ENCODE results near the gene CAV2. TPM values are rescaled to one million over a fixed set of nuclear protein-coding genes. Genes with fewer than 3 reads are reported as not detected.
A peak's percentile ranks its signal among the peaks of the same experiment; 100 is the strongest.

The CAV2 gene
- total RNA-seq, 1 donor from 2014 or later = 50.2 TPM

- ATAC-seq = peak; percentile 42
Observed at GRCh38 chr7:116525298-116525912, 25.9 kb downstream of the CAV2 start.

GRCh38 chr7:116525913-116526861 lies 26.6 kb downstream of the CAV2 start:
- peak; percentile 88 for ATAC-seq

- no peak for ATAC-seq
Observed at GRCh38 chr7:116526897-116527296, 27.4 kb downstream of the CAV2 start.

DNA sequence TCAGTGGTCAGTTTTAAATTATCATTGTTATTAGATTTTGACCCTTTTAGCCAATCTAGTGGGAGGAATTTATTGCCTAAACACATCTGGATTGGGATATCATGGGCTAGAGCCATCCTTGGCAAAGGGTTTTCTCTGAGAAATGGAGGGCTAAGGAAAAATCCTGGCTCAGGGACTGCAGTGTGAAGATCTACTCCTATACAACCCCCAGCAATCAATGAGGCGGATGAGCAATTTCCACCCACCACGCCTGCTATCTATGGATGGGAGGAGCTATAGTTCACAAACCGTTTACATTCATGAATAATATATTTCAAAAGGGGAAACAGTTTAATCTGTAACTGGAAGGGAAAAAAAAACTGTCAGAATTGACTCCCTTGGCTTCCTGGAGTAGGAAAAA lies 28.0 kb downstream of the CAV2 start:
- ATAC-seq = no peak

GRCh38 chr7:116528008-116528789 lies 28.7 kb downstream of the CAV2 start:
- no peak for ATAC-seq

GRCh38 chr7:116529250-116529649 lies 29.7 kb downstream of the CAV2 start:
- ATAC-seq = no peak

- no peak for ATAC-seq
Observed at GRCh38 chr7:116530107-116530820, 30.7 kb downstream of the CAV2 start.

DNA sequence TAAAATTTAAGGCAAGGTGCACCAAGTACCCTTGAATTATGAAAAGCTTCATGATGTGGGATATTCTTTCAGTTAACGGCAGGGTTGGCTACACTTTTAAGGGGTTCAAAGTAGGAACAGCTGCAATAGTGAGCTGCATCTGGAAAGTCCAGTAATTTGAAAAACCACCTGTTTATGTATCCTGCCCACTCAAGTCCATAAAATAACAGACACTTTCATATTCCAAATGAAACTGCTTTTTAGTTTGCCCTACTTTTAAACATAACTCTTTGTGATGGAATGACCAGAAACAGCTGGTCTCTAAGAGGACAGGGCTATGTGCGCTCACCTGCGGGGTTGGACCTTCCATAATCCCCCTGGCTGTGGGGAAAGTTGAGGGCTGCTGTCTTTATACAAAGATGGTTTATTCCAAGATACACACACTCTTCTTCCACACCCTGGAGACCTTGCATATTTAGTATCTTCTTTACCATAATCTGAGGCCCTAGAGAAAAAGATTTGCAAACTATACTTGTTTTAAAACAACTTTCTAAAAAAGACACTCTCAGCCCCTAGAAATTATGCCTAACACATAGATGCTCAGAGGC lies 32.7 kb downstream of the CAV2 start:
- ATAC-seq = no peak

DNA sequence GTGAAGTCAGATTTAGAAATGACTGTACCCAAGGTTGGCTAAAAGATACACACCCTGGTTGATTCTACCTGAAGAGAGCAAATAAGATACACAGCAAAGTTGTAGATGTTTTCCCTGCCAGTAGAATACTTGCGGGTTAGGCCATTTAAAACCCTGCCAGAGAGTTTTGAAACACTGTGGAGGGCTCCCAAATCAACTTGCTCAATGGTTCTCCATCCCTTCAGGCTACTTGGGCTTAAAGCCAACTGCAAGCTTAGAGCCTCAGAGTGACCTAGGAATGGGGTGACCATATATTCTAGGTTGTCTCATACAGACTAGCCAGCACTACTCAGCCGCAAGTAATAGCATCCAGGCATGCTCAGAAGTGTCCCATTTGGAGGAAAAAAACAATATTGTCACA lies 35.3 kb downstream of the CAV2 start:
- ATAC-seq = no peak

- ATAC-seq = no peak
Observed at GRCh38 chr7:116535416-116535815, 35.9 kb downstream of the CAV2 start.

- ATAC-seq = no peak
Observed at GRCh38 chr7:116538138-116538537, 38.6 kb downstream of the CAV2 start.

DNA sequence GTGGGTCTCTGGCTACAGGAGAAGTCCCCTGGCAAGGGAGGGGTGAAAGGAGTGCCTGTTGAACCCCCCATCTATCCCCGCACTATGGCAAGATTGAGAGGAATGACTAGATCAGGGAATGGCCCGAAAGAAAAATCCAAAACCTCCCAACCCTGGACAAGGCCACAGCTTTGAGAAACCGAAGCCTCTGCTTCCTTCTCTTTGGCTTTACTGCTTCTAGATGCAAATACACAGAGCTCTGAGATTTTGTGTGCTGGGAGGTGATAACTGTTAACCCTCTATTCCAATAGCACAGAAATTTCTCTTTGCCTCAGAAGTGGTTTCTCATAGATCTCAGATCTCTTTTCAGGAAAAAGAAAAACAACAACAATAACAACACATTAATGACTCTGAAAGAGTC lies 40.3 kb downstream of the CAV2 start:
- ATAC-seq = no peak

DNA sequence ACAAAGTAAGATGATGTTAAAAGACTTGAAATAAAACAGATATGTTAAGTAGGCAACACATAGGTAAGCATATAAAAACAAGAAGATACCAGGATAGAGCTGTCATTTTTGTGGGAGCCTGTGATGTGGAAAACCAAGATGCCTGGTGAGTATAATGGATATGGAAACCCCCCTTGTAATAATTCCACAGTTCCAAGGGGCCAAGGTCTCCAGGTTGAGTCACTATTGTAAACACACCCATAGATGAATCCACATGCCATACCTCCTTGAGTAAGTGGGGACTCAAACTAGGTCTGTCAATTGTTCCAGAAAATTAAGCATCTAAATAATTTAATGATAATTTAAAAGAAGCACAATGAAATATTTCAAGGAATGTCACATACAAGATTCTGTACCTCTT lies 41.2 kb downstream of the CAV2 start:
- no peak for ATAC-seq

DNA sequence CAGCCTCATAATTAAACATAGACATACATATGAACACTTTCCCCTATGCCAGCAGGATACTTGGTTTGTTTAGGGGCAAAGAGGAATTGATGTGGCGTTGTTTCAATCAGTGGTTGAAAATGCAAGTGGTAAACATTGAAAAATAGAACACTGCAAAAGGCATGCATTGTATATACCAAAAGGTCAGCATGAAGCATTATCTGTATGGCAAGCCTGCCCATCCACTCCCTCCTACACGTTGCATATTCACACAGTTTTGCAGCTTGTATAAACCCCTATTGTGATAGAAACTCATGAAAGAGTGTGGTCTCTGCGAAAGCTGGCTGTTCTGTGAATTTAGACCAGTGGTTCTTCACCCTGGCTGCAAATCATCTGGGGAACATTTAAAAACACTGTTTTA lies 42.4 kb downstream of the CAV2 start:
- ATAC-seq = no peak

- ATAC-seq = no peak
Observed at GRCh38 chr7:116542618-116543017, 43.1 kb downstream of the CAV2 start.

GRCh38 chr7:116543664-116544063 lies 44.1 kb downstream of the CAV2 start:
- ATAC-seq = no peak

- no peak for ATAC-seq
Observed at GRCh38 chr7:116544487-116544886, 44.9 kb downstream of the CAV2 start.

GRCh38 chr7:116545411-116545993 lies 46.0 kb downstream of the CAV2 start:
- no peak for ATAC-seq

DNA sequence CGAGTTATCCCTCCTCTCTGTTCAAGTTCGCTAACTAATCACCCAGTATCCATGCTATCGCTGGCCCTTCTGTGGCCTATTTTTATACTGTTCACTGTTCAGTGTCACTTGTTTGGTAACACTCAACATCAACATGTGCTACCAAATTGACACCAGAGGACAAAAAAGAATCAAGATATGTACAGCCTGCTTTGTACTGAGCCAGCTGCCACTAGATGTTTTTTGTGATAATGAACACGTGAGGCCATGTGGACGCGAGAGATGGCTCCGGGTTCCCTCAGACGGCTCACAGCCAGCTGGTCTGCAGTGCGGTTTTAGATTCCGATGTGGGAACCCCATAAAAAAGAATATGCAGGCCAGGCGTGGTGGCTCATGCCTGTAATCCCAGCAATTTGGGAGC lies 46.5 kb downstream of the CAV2 start:
- no peak for ATAC-seq

- ATAC-seq = no peak
Observed at GRCh38 chr7:116546916-116547315, 47.4 kb downstream of the CAV2 start.

- ATAC-seq = no peak
Observed at GRCh38 chr7:116547347-116547746, 47.8 kb downstream of the CAV2 start.

DNA sequence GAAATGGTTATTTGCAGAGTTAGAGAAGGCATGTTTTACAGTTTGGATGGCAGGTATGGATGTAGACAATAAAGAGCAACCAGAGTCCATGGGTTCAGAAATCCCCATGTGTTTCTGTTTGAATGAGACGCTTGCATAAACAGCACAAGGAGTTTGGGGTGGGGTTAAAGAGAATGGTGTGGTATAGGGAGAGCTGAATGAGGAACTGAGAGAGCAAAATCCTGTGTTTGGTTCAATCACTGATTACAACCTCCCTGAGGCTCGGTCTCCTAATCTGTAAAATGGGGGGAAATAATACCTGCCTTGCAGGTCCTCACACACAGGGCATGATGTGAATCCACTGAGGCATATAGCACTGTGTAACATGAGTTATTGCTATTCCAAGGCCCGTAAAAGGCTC lies 49.0 kb downstream of the CAV2 start:
- ATAC-seq = no peak
